Body of pancreas (tissue), 4 donors: ENCODE data around the gene PRRT1B. TPM values are rescaled to one million over a fixed set of nuclear protein-coding genes. Genes with fewer than 3 reads are reported as not detected.

Experiments
- ATAC-seq: fragments of 150-250 bp; one replicate; pipeline ENCODE4 v1.9.1; 2016
- DNase-seq, 4 donors: peaks; one replicate each; pipeline ENCODE4 v3.0.0-alpha.2; 2019
- H3K27ac ChIP-seq, 4 donors: fragments of 200-600 bp; sonication (generic); 1 replicate in 3 of 4; 2 replicates in 1 of 4; pipeline versions ENCODE4 v1.5.1 to v1.6.1; 2016 to 2019; ENCODE audit warnings: mild to moderate bottlenecking in 1 of 4, mixed read lengths in 1 of 4, moderate library complexity in 1 of 4
- H3K27me3 ChIP-seq, 2 donors: fragments of 200-600 bp; sonication (generic); one replicate each; pipeline ENCODE4 v1.6.0; 2016; ENCODE audit warnings: mild to moderate bottlenecking in 1 of 2
- H3K36me3 ChIP-seq, 2 donors: fragments of 200-600 bp; sonication (generic); replicated peaks in 1 of 2; 2 replicates each; pipeline ENCODE4 v1.5.1; 2016; ENCODE audit warnings: low read depth in 2 of 2; ENCODE audit not compliant: insufficient read depth in 1 of 2
- H3K4me1 ChIP-seq: fragments of 200-600 bp; sonication (generic); one replicate; pipeline ENCODE4 v1.6.0; 2016
- H3K4me3 ChIP-seq, 2 donors: fragments of 200-600 bp; sonication (generic); 1 replicate in 1 of 2; 2 replicates in 1 of 2; pipeline ENCODE4 v1.5.1; 2016 to 2019
- H3K9me3 ChIP-seq, 3 donors: fragments of 200-600 bp; sonication (generic); 1 replicate in 2 of 3; 2 replicates in 1 of 3; pipeline ENCODE4 v1.5.1; 2016
- CTCF ChIP-seq, 7 experiments: fragments of 450-650 bp in 4 of 7; fragments of 200-600 bp in 3 of 7; sonication (generic) in 3 of 7; IDR thresholded peaks; one replicate each; pipeline ENCODE4 v1.5.1; 2016 to 2019; ENCODE audit warnings: antibody characterized with exemption in 7 of 7
- POLR2A ChIP-seq, 3 donors: fragments of 450-650 bp; IDR thresholded peaks; one replicate each; pipeline ENCODE4 v1.6.1; 2016; ENCODE audit warnings: antibody characterized with exemption in 3 of 3, mild to moderate bottlenecking in 2 of 3
- WGBS, 2 donors: methylation state at CpG; one replicate each; pipeline ENCODE4 v1.1.5; 2017; 5-methylcytosine and 5-hydroxymethylcytosine counted together
- intact Hi-C: fragments of 100-400 bp; cut with DNase I; formaldehyde crosslinking; loops from one replicate; pipeline ENCODE4 v1.15.1; 2023
- total RNA-seq, 2 donors: library from RNA; depleted of rRNA; stranded (reverse); fragments of >200 nt; gene quantifications; one replicate each; pipeline ENCODE4 v1.1.0, GENCODE V29; 2016

Gene PRRT1B
- total RNA-seq, 2 donors from 2014 or later, result 0.33 to 0.78 TPM

GRCh38 chr9:131582056-131582455, 36.7 kb downstream of the PRRT1B start:
- TF ChIP-seq CTCF (IDR thresholded peaks at IDR 0.05), result no peak
- no peak for TF ChIP-seq POLR2A (IDR thresholded peaks at IDR 0.05)
- H3K27me3 ChIP-seq, result no peaks in the 10 kb centered on the region
- no peak for ATAC-seq
- WGBS, 2 donors, result 96% methylated on average over 10 of the region's 10 CpGs
- H3K4me1 ChIP-seq, result no peaks in the 10 kb centered on the region
- intact Hi-C loops, result no loop called here
- H3K36me3 ChIP-seq, result peaks cover 12 to 35% of the 10 kb centered on the region in 2 donors
- DNase-seq, result no peak
- H3K9me3 ChIP-seq, result no peaks in the 10 kb centered on the region
- H3K27ac ChIP-seq, result no peak overlapping the region
- H3K4me3 ChIP-seq, result no peak overlapping the region

GRCh38 chr9:131582466-131583336, 37.4 kb downstream of the PRRT1B start:
- Histone ChIP-seq H3K27me3 (no peaks in the 10 kb centered on the region), H3K4me3 (no peak overlapping the region), H3K4me1 (no peaks in the 10 kb centered on the region), H3K9me3 (no peaks in the 10 kb centered on the region), H3K36me3 (peaks cover 12 to 40% of the 10 kb centered on the region in 2 donors), H3K27ac (no peak overlapping the region)
- intact Hi-C loops, result no loop called here
- DNase-seq (no peak), ATAC-seq (no peak)
- TF ChIP-seq POLR2A (IDR thresholded peaks at IDR 0.05) (no peak), CTCF (IDR thresholded peaks at IDR 0.05) (no peak)
- WGBS, 2 donors, result 89% methylated on average over 16 to 27 of the region's 27 CpGs

- intact Hi-C loops, result no loop called here
- H3K4me1 ChIP-seq, result no peaks in the 10 kb centered on the region
- no peak overlapping the region for H3K27ac ChIP-seq
- DNase-seq, result no peak
- peaks cover 12 to 45% of the 10 kb centered on the region in 2 donors for H3K36me3 ChIP-seq
- 60 to 87% methylated on average over 1 to 5 of the region's 5 CpGs for WGBS, 2 donors
- H3K4me3 ChIP-seq, result no peak overlapping the region
- ATAC-seq, result no peak
- no peaks in the 10 kb centered on the region for H3K27me3 ChIP-seq
- H3K9me3 ChIP-seq, result no peaks in the 10 kb centered on the region
- TF ChIP-seq POLR2A (IDR thresholded peaks at IDR 0.05) (no peak), CTCF (IDR thresholded peaks at IDR 0.05) (no peak)
Observed at GRCh38 chr9:131583337-131583645, 38.0 kb downstream of the PRRT1B start.

- Histone ChIP-seq H3K4me3 (no peak overlapping the region), H3K9me3 (no peaks in the 10 kb centered on the region), H3K27ac (no peak overlapping the region), H3K36me3 (peaks cover 12 to 47% of the 10 kb centered on the region in 2 donors), H3K27me3 (no peaks in the 10 kb centered on the region), H3K4me1 (no peaks in the 10 kb centered on the region)
- DNase-seq (no peak), ATAC-seq (no peak)
- intact Hi-C loops, result no loop called here
- TF ChIP-seq POLR2A (IDR thresholded peaks at IDR 0.05) (no peak), CTCF (IDR thresholded peaks at IDR 0.05) (no peak)
- WGBS, 2 donors, result 89 to 93% methylated on average over 18 to 27 of the region's 27 CpGs
Observed at GRCh38 chr9:131583836-131584555, 38.7 kb downstream of the PRRT1B start.
